T-helper 2 cell (primary cell): ENCODE data around the gene MANEAL.

Experiments
- DNase-seq, 5 experiments: peaks; one replicate each; pipeline versions ENCODE4 v3.0.0 to v3.0.0-alpha.2; 2012 to 2022

MANEAL gene

DNA sequence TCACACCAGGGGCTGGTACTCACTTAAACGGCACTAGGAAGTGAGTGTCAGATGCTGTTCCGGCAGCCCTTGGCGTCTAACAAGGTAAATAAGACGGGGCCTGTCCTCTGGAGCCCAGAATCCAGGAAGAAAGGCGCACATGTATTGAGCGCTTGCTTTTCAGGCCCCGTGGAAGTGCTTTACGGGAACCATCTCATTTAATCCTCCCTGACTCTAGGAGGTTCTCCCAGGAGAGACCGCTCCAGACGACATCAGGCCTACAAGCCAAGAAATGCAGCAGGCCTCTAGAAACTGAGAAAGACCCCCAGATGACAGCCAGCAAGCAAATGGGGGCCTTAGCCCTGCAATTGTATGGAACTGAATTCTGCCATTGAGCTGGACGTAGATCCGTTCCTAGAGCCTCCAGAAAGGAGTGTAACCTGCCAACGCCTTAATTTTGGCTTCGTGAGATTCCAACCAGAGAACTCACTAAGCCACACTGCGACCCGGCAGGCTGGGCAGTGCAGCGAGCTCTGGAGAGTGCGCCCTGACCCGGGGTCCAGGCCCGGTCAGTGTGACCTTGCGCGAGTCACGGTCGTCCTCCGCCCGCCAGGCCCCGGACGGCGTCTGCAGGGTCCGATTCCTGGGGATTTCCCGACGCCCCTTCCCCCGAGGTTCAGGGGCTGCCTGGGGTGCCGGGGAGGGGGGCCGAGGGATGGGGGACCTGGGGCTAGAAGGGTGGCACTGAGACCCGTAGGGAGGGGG is 532 bp upstream of the MANEAL start:
- no peak for DNase-seq

DNA sequence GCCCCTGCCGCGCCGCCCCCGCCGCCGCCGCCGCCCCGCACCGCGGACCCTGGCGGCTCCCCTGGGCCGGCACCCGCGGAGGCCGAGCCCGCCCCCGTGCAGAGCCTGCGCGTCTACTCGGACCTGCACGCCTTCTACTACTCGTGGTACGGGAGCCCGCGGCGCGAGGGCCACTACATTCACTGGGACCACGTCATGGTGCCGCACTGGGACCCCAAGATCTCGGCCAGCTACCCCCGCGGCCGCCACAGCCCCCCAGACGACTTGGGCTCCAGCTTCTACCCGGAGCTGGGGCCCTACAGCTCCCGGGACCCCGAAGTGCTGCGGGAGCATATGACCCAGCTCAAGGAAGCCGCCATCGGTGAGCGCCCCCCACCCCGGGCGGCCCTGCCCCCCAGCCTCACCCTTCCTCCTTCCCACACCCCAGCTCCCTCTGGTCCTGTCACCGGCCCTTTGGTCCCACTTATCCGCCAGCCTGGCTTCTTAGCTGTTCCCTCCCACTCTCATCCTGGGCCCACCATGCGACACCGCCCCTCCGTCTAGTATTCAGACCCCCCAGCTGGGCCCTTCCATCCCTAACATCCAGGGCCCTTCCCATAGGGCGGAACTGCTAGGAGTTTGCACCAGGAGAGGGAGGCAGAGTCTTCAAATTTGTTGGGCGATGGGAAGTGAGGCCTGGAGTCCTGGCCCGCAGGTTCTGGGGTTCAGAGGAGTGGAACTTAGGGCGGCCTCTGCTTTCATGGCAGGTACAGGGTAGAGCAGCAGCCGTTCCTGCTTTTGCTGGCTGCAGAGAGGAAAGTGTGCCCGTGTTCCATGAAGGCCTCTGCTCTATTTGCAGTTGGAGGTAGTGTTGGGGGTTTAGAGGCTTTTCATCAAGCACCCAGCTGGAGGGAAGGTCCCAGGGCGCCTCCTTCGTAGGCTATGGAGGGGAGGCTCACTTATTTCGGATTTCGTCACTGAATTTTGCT is 1.0 kb downstream of the MANEAL start:
- no peak for DNase-seq

DNA sequence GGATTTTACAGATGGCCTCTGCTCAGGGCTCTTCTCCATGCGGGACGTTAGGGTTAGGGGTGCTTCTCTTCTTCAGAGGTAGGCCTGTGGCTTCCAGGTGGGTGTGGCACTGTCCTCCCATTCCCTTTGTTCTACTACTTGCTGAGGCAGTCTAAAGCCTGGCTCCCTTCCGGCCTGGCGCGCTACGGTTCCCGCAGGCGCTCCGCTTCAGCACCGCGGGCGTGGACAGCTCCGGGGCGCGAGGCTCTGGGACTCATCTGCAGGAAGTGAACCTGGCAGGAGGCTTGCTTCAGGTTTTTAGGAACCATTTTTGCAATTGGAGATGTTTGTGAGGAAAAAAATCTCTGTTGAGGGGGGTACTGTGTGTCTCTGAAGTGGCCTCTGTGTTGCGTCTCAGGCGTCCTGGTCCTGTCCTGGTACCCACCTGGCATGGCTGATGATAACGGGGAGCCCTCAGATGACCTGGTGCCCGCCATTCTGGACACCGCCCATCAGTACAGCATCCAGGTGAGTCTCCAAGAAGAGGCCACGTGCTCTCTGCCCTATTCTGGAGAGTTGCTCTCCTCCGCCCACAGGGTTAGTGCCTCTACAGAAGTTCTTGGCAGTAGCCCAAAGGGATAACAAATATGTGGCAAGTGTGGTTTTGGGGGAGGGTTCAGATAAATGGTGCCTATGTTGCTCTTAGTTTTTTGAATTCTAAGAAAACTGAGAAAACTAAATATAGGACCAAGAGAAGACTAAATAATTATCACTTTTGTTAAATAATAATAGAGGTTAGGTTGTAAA is 1.9 kb downstream of the MANEAL start:
- DNase-seq = peak in 2 of 5 experiments; percentile 11 to 43

DNA sequence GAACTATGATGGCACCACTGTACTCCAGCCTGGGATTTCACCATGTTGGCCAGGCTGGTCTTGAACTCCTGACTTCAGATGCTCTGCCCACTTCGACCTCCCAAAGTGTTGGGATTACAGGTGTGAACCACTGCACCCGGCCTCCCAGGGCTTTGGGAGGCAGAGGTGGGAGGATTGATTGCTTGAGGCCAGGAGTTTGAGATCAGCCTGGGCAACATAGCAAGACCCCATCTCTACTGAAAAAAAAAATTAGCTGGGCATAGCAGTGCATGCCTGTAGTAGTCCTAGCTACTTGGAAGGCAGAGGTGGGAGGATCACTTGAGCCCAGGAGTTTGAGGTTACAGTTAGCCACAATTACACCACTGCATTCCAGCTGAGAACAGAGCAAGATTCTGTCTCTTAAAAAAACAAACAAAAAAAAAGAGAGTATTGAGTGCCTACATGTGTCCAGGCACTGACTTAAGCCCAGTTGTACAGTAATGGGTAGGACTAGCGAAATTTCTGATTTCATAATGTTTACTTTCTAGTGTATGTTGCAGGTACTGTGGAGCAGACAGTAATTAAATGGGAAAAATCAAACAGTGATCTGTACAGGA is 4.2 kb downstream of the MANEAL start:
- DNase-seq = no peak

DNA sequence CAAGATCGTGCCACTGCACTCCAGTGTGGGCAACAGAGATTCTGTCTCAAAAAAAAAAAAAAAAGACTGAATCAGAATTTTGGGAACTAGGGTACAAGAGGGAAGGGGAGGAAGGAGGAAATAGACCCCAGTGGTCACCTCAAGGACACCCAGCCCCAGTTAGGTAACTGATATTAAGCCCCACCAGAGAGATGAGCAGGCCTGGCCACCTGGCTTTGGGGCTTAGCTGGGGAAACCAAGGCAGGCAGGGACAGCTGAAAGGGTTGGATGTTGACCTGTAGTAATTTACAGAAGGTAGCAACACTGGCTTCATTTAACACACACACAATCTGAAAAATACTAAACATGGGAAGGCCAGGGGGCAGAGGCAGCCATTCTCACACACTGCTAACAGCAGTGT is 8.8 kb downstream of the MANEAL start:
- DNase-seq = no peak

DNA sequence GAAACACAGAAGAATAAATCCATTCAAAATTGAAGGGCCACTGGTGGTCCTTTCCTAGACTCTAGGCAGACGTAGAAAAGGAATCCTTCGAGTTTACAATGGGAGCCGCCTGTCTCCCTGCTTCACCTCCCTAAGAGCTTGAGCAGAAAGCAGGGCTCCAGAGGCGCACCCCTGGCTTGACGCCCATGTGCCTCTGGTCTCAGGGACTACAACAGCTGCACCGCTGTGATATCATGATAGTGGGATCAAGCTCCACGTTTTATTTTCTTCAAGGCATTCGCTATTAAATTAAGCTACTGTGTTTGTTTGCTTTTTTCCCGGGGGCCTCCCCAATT is 13.5 kb downstream of the MANEAL start:
- no peak for DNase-seq

DNA sequence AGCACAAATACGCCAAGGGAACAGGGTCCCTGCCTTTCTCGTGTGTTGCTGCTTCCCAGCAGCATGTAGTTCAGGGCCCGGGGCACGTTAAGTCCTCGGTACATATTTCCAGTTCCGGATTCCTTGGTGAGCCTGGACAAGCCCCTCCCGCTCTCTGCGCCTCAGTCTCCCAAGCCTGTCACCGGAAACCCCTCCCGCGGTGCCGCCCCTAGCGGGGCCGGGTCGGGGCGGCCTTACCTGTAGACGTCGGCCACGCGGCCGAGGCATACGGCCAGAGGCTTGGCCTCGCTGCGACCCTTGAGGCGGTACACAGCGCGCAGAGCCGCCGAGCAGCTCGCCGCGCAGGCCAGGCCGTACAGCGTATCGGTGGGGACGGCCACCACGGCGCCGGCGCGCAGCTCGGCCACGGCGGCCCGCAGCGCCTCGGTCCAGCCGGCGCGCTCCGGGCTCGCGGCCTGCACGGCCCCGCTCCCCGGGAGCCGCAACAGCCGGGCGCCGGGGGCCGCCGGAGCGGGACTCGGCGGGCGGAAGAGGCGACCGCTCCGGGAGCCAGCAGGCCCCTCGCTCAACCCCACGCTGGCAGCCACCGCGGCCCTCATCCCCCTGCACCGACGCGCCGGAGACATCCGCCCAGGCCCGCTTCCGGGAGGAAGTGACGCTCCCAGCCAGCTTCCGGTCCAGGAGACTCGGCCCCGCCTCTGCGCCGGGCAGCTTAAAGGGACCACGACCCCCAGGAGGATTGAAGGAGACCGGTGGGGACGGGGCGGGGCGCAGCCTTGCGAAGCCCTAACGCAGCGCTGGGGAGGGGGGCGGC is 14.1 kb downstream of the MANEAL start, which contains the start of the genes C1orf122 and YRDC:
TSS of gene C1orf122 (plus strand) at position 236 of the 814 bp plus-strand sequence. CDS start 615 bp downstream, outside the sequence.
TSS of gene YRDC (minus strand) at position 654 of the 814 bp plus-strand sequence. CDS start at position 626, 28 bp downstream.
- peak; percentile 81 to 95 (median 88) for DNase-seq

DNA sequence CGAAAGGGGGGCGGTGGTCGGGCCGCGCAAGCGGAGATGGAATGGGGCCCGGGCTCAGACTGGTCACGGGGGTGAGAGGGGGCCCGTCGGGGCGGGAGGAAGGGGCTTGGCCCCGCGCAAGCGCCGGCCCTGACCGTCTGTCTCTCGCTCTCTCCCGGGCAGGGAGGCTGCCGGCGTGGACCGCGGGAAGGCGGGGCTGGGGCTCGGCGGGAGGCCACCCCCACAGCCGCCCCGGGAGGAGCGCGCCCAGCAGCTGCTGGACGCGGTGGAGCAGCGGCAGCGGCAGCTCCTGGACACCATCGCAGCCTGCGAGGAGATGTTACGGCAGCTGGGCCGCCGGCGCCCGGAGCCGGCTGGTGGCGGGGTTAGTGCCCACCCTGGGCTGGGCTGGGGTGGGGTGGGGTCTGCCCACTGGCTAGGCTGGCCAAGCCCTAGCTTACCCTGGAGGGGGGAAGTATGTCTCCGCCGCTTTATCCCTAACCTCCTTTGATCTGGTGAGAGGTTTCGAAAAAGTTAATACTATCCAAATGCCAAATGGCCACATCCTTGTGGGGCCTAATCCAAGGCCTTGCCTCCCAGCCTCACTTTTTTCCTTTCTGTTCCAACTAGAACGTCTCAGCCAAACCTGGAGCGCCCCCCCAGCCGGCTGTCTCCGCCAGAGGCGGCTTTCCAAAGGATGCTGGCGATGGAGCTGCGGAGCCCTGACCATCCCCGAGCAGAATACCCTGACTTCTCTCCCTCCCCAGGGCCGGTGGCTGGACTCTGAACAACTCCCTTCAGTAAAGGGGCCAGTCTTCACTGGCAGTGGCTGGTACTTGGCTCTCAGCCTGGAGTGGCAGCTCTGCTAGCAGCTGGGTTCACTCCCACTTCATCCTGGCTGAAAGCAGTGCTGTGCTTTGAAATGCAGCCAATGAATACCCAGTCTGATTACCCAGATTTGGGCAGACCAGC is 15.0 kb downstream of the MANEAL start:
- peak in 2 of 5 experiments; percentile 13 to 62 for DNase-seq

DNA sequence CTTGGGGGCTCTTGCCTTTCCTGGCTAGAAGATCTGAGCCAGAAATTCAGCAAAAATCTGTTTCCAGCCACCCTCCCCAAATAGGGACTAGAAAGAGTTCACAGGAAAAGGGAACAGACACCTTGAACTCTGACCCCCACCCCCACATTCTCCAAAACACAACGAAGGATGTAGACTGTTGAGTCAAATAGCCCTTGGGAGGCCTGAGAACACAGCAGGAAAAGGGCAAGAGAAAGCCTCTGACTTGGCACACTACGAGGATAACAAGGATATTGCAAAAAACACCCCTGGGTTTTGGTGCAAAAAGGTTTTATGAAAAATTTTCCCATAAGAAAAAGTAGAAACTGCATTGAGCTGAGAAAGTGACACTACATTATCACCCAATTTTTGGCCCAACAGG is 16.3 kb downstream of the MANEAL start:
- DNase-seq = no peak

DNA sequence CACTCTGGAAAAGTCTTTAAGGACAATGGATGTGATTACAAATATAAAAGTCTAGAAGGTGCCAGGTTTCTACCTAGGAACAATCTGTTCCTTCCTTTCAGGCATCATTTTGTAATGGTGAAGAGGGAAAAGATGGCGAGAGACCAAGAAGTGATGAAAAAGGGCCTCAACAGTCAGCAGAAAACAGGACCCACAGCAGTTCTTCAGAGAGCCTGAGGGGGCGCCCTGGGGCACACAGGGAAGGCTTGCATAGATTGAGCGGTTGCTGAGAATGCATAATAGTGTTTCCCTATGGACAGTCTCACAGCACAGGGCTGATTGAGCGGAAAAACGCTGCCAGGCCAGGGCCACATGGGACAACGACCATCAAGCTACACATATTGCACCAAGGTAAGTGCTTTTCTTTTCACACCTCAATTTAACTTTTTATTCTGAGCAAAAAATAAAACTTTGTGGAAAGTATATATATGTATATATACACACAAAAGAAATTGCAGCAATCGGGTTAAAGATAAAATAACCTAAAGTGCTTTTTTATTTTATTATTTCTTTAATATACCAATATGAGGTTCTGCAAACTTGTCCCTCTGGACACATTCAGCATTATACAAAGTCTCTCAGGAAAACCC is 17.5 kb downstream of the MANEAL start:
- DNase-seq = peak; percentile 31 to 72 (median 49)

DNA sequence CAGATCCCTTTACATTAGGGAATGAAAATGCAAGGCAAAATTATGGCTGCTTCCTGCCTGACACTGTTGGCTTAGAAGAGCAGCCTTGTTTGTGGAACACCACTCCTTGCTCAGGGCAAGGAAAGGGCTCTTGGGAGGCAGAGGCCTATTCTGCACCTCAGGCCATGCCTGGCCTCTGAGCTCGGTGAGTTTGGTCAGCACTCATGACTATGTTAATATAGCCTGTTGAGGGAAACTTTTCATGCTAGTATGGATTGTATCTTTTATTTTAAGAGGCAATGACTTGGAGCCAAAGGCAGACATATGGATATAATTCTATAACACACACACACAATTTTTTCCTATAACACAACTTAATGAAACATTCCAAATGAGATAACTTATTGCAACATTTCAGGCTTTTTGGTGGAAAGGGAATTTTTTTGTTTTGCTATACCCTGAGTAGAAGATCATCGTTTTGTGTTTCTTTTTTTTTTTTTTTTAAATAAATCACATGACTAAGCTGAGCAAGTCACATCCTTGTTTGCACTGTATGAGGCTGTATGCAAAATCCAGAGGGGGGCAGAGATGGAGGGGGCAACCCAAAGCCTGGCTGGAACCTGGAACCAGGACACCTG is 20.0 kb downstream of the MANEAL start:
- DNase-seq = no peak

DNA sequence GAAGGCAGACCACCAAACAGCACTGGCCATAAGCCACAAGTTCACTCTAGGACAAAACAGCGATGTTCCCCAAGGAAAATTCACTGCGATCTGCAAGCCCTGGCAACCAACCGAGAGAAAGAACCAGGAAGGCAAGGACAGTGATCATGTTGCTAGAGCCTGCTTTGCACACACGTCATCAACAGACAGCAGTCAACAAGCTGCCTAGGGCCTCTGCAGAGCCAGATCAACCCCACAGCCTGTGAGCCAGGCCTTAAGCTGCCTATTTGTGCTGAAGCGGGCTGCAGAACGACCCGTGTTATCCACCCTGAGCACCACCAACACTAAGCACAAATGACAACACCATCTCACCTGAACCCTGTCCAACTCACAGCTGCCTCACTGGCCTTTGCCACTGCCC is 20.6 kb downstream of the MANEAL start:
- no peak for DNase-seq

DNA sequence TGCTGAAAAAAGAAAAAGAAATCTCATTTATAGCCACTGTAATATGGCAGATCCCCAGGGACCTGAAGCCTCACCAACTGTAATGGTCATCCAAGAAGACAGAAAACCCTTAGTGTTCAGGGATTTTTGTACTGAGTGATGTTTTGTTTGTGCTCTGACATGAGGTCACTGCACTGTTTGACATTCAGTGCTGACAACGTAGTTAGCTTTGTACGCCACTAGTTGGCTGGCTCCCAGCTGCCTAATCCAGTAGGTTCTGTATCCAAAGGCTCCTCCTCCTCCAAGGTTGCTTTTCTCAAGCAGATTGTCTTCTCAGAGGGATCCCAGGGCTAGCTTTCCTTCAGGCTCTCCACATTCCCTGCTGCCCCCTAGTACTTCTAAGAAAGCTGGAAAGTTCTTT is 23.8 kb downstream of the MANEAL start:
- DNase-seq = no peak

DNA sequence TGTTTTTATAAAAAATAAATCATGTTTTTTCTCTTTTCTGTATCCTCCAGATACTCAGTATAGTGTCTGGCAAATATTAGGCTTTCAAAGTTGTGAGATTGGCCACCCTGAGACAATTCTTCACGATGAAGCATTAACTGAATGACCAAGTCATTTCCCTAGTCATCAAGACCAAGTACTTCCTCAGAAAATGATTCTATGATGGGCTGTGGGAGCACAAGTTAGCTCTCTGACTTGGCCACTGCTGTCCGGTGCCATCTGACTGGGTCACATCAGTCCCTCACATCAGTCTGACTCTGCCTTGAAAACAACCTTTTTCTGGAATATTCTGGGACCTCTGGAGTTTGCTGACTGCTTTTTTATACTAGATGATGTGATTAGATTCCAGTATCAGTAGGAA is 27.8 kb downstream of the MANEAL start:
- DNase-seq = no peak

DNA sequence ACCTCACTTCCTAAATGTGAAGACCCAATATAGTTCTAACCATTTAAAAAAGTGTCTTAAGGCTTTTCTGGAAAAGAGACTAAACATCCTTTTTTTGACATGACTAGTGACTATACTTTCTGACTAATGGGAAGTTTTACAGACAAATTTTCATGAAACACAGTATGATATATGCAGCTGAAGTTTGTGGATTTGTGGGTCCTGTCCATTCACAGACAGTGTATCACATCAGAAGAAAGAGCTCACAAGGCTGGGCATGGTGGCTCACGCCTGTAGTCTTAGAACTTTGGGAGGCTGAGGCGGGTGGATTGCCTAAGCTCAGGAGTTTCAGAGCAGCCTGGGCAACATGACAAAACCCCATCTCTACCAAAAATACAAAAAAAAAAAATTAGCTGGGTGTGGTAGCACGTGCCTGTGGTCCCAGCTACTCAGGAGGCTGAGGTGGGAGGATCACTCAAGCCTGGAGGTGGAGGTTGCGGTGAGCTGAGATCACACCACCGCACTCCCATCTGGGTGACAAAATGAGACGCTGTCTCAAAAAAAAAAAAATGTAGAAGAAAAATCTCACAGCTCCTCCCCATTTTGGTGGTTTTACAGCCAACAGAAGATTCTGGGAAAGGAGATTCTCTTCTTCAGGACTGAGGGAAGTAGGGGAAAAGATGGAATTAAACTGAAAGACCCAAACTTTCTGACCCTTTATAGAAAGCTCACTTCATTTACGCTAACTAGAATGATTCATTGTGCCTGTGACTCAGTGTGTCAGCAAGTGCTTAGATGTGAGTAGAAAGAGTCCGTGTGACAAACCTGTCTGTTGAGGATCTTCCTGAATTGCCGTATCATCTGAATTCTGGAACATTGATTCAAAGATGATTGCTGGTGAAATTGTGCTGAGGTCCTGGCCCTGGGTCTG is 29.5 kb downstream of the MANEAL start:
- no peak for DNase-seq

DNA sequence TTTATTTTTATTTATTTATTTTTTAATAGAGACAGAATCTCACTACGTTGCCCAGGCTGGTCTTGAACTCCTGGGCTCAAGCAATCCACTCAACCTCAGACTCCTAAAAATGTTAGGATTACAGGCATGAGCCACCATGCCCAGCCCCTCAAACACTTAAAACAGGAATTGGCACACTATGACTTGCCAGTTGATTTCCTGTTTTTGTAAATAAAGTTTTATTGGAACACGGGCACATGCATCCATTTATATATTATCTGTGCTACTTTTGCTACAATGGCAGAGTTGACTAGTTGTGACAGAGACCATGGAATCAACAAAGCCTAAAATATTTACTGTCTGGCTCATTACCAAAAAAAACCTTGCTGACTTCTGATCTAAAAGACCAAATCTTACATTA is 30.4 kb downstream of the MANEAL start:
- DNase-seq = no peak

DNA sequence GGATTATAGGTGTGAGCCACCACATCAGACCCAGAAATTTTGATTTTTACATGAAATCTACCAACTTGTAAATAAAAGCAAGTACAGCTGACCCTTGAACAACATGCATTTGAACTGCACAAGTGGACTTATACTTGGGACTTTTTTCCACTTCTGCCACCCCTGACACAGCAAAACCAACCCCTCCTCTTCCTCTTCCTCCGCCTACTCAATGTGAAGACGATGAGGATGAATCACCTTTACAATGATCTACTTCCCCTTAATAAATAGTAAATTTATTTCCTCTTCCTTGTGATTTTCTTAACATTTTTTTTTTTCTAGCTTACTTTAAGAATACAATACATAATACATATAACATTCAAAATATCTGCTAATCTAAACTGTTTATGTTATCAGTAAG is 31.9 kb downstream of the MANEAL start:
- no peak for DNase-seq

DNA sequence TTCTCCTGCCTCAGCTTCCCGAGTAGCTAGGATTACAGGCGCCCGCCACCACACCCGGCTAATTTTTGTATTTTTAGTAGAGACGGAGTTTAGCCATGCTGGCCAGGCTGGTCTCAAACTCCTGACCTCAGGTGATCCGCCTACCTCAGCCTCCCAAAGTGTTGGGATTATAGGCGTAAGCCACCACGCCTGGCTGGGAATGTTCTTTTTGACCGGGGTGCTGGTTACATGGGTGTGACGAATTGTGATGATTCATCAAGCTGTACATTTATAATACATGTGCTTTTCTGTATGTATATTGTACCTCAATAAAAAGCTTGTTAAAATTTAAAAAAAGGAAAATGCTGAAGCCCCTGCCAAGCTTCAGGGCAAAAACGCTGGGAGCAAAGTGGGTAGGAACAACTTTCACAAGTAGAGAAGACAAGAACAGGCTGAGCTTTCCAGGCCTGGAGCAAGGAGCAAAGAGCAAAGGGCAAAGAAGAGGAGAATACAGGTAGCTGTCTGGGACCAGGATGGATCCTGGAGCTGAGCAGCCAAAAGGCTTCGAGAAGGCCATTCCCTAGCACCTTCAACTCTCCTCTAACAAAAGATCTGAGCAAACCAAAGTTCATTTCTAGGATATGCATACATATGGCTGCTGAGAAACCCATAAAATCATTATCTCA is 34.9 kb downstream of the MANEAL start:
- DNase-seq = no peak
